Stimulated activated CD8-positive, alpha-beta memory T cell treated with anti-CD3 and anti-CD28 coated beads, Interleukin-12 subunit alpha, Interleukin-12 subunit beta, amount 100 ng/mL, for 1 hour (primary cell): ENCODE data around the gene PLEKHA6.

ENCODE experiments used
- DNase-seq: peaks from one replicate; pipeline ENCODE4 v3.0.0-alpha.2; 2020; ENCODE audit warnings: low read depth

PLEKHA6 gene

GRCh38 chr1:204383163-204383904 lies 23.6 kb upstream of the PLEKHA6 start:
- DNase-seq = no peak

- no peak for DNase-seq
These were observed 23.0 kb upstream of the PLEKHA6 start for GRCh38 chr1:204382714-204383083.

- no peak for DNase-seq
These were observed 20.6 kb upstream of the PLEKHA6 start for GRCh38 chr1:204380293-204380831.

GRCh38 chr1:204377800-204378668 lies 18.3 kb upstream of the PLEKHA6 start:
- DNase-seq = no peak

GRCh38 chr1:204376919-204377799 lies 17.4 kb upstream of the PLEKHA6 start:
- no peak for DNase-seq

GRCh38 chr1:204376465-204376864 lies 16.7 kb upstream of the PLEKHA6 start:
- DNase-seq = no peak

- DNase-seq = no peak
These were observed 14.2 kb upstream of the PLEKHA6 start for GRCh38 chr1:204373911-204374310.

GRCh38 chr1:204370176-204370575 lies 10.4 kb upstream of the PLEKHA6 start:
- DNase-seq = no peak

GRCh38 chr1:204368996-204369726 lies 9.4 kb upstream of the PLEKHA6 start:
- no peak for DNase-seq

- no peak for DNase-seq
These were observed 8.2 kb upstream of the PLEKHA6 start for GRCh38 chr1:204367956-204368355.

GRCh38 chr1:204367193-204367858 lies 7.6 kb upstream of the PLEKHA6 start:
- no peak for DNase-seq

GRCh38 chr1:204366759-204367158 lies 7.0 kb upstream of the PLEKHA6 start:
- no peak for DNase-seq

- peak; percentile 59 for DNase-seq
These were observed 3.8 kb upstream of the PLEKHA6 start for GRCh38 chr1:204363335-204364114.

- DNase-seq = no peak
These were observed 3.2 kb upstream of the PLEKHA6 start for GRCh38 chr1:204362984-204363334.

GRCh38 chr1:204361781-204362180 lies 2.1 kb upstream of the PLEKHA6 start:
- no peak for DNase-seq

GRCh38 chr1:204361341-204361771 lies 1.6 kb upstream of the PLEKHA6 start:
- no peak for DNase-seq

GRCh38 chr1:204360314-204360713 lies 585 bp upstream of the PLEKHA6 start:
- DNase-seq = no peak

- DNase-seq = no peak
These were observed 627 bp downstream of the PLEKHA6 start for GRCh38 chr1:204359131-204359473.

GRCh38 chr1:204358605-204359004 lies 1.1 kb downstream of the PLEKHA6 start:
- DNase-seq = no peak
